Endodermal cell (in vitro differentiated cells): ENCODE measurements around the gene TDRD3. TPM values are rescaled to one million over a fixed set of nuclear protein-coding genes. Genes with fewer than 3 reads are reported as not detected.

ENCODE experiments used
- DNase-seq: peaks from one replicate; pipeline ENCODE4 v3.0.0-alpha.2; 2017
- H3K27ac ChIP-seq: 2 replicates; pipeline ENCODE4 v1.5.1; 2013; ENCODE audit warnings: mild to moderate bottlenecking, low read depth, low read length, moderate library complexity
- H3K27me3 ChIP-seq: 2 replicates; pipeline ENCODE4 v1.6.1; 2013; ENCODE audit warnings: mild to moderate bottlenecking, low read length, moderate library complexity; ENCODE audit not compliant: insufficient read depth, control insufficient read depth, poor library complexity, severe bottlenecking
- H3K36me3 ChIP-seq: 2 replicates; pipeline ENCODE4 v1.7.0; 2013; ENCODE audit warnings: mild to moderate bottlenecking, low read length, moderate library complexity; ENCODE audit not compliant: control insufficient read depth, insufficient read depth
- H3K4me1 ChIP-seq: one replicate; pipeline ENCODE4 v1.7.0; 2013; ENCODE audit warnings: low read length; ENCODE audit not compliant: control insufficient read depth, insufficient read depth
- H3K4me3 ChIP-seq: 2 replicates; pipeline ENCODE4 v1.5.1; 2013; ENCODE audit warnings: mild to moderate bottlenecking, low read length, moderate library complexity
- H3K9ac ChIP-seq: 2 replicates; pipeline ENCODE4 v1.6.1; 2013; ENCODE audit warnings: mild to moderate bottlenecking, low read length, moderate library complexity; ENCODE audit not compliant: poor library complexity, severe bottlenecking; ENCODE audit errors: extremely low read depth
- H3K9me3 ChIP-seq: 2 replicates; pipeline ENCODE4 v1.6.1; 2013; ENCODE audit warnings: mild to moderate bottlenecking, low read length, moderate library complexity; ENCODE audit not compliant: control insufficient read depth
- H3K27ac Mint-ChIP-seq: 2 replicates; pipeline ENCODE4 v1.8.0; 2020; ENCODE audit warnings: mixed read lengths
- H3K27me3 Mint-ChIP-seq: 2 replicates; pipeline ENCODE4 v1.8.0; 2021; ENCODE audit warnings: mild to moderate bottlenecking, mixed read lengths; ENCODE audit not compliant: insufficient read depth
- H3K36me3 Mint-ChIP-seq: 2 replicates; pipeline ENCODE4 v1.8.0; 2020; ENCODE audit warnings: low read depth, mixed read lengths
- H3K4me1 Mint-ChIP-seq: 2 replicates; pipeline ENCODE4 v1.8.0; 2020; ENCODE audit warnings: mixed read lengths
- H3K4me3 Mint-ChIP-seq: 2 replicates; pipeline ENCODE4 v1.8.0; 2020; ENCODE audit warnings: mild to moderate bottlenecking, moderate library complexity, mixed read lengths
- H3K9me3 Mint-ChIP-seq: 2 replicates; pipeline ENCODE4 v1.8.0; 2020; ENCODE audit warnings: mild to moderate bottlenecking, mixed read lengths
- CTCF ChIP-seq: fragments of 200-600 bp; sonication (generic); conservative IDR thresholded peaks from 2 replicates; pipeline ENCODE4 v1.5.0; 2021; ENCODE audit warnings: antibody characterized with exemption, mild to moderate bottlenecking
- WGBS, 2 experiments: methylation state at CpG; one replicate each; pipeline versions ENCODE4 v1.1.5 to v1.1.7; 2013; ENCODE audit warnings: missing lambda C conversion rate in 2 of 2, mixed read lengths in 1 of 2; ENCODE audit not compliant: insufficient coverage in 1 of 2, insufficient read length in 1 of 2; 5-methylcytosine and 5-hydroxymethylcytosine counted together
- total RNA-seq, 2 donors: library from RNA; stranded (reverse); fragmentation: NEBNext Ultra II Directional in 1 of 2; extraction: Animal tissue kit (Norgen Biotek cat#: 25700) in 1 of 2; gene quantifications; 2 replicates in 1 of 2; 3 replicates in 1 of 2; pipeline ENCODE4 v1.2.1, GENCODE V29; 2021

TDRD3 gene
- total RNA-seq, 2 donors from 2014 or later: 25.3 to 36.1 TPM

DNA sequence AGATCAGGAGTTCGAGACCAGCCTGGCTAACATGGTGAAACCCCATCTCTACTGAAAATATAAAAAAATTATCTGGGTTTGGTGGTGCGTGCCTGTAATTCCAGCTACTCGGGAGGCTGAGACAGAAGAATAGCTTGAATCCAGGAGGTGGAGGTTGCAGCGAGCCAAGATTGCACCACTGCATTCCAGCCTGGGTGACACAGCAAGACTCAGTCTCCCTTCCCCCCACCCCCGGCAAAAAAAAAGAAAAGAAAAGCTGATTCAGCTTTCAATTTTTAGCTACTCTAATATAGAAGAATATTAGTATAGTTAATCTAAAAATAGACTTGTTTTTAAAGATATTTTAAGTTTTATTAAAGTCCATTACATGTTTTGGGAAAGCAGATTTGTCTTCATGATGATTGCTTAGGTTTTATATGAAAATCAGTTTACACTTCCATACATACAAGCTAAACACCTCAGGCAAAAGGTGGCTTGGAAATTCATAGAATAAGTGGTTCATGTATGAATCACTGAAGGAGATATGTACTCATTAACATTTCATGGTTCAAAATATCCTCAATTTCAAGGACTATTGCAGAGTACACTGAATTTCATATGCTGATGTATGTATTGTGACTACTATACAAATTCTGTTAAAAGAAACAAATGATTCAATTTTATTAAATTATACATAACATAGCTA is 165.2 kb downstream of the TDRD3 start:
- no peak for DNase-seq
- H3K9me3 Mint-ChIP-seq: no peaks in the 10 kb centered on the region
- Histone ChIP-seq H3K4me1 (no peaks in the 10 kb centered on the region), H3K4me3 (no peak overlapping the region), H3K9ac (no peak overlapping the region), H3K27ac (no peak overlapping the region), H3K27me3 (no peaks in the 10 kb centered on the region), H3K9me3 (no peaks in the 10 kb centered on the region), H3K36me3 (no peaks in the 10 kb centered on the region)
- H3K4me3 Mint-ChIP-seq: no peak overlapping the region
- WGBS, 2 experiments: 100% methylated on average over 4 of the region's 5 CpGs; no CpG with 5 or more reads in 1 of the 2 experiments
- H3K36me3 Mint-ChIP-seq: no peaks in the 10 kb centered on the region
- no peak overlapping the region for H3K27ac Mint-ChIP-seq
- TF ChIP-seq CTCF: no peak
- H3K4me1 Mint-ChIP-seq: no peaks in the 10 kb centered on the region
- no peaks in the 10 kb centered on the region for H3K27me3 Mint-ChIP-seq

DNA sequence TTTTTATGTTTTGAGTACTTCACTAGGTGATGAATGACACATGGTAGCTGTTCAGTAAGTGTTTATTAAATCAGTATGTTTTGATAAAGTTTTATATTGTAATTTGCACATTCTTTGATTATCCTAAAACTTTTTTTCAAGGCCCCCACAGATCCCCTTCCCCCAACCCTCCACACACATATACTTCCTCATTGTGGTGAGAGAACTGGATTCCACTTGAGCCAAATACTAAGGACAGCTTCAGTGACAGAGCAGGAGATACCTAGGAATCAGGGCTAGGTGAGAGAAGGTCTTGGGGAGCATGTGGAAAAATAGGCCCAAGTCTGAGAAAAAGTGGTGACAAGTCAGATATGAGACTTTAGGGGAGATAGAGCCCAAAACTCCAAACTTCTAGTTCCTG is 174.6 kb downstream of the TDRD3 start:
- peaks cover 12% of the 10 kb centered on the region for H3K36me3 ChIP-seq
- no peak overlapping the region for H3K9ac ChIP-seq
- Mint-ChIP-seq H3K27me3 (no peaks in the 10 kb centered on the region), H3K27ac (no peak overlapping the region), H3K36me3 (peaks cover 27% of the 10 kb centered on the region), H3K4me1 (peaks cover 21% of the 10 kb centered on the region), H3K9me3 (peaks cover 5% of the 10 kb centered on the region), H3K4me3 (no peak overlapping the region)
- H3K27ac ChIP-seq: peak overlapping the region; percentile 84
- H3K4me3 ChIP-seq: no peak overlapping the region
- no peak for TF ChIP-seq CTCF
- peaks cover 6% of the 10 kb centered on the region for H3K4me1 ChIP-seq
- DNase-seq: no peak
- no peaks in the 10 kb centered on the region for H3K27me3 ChIP-seq
- no peaks in the 10 kb centered on the region for H3K9me3 ChIP-seq

DNA sequence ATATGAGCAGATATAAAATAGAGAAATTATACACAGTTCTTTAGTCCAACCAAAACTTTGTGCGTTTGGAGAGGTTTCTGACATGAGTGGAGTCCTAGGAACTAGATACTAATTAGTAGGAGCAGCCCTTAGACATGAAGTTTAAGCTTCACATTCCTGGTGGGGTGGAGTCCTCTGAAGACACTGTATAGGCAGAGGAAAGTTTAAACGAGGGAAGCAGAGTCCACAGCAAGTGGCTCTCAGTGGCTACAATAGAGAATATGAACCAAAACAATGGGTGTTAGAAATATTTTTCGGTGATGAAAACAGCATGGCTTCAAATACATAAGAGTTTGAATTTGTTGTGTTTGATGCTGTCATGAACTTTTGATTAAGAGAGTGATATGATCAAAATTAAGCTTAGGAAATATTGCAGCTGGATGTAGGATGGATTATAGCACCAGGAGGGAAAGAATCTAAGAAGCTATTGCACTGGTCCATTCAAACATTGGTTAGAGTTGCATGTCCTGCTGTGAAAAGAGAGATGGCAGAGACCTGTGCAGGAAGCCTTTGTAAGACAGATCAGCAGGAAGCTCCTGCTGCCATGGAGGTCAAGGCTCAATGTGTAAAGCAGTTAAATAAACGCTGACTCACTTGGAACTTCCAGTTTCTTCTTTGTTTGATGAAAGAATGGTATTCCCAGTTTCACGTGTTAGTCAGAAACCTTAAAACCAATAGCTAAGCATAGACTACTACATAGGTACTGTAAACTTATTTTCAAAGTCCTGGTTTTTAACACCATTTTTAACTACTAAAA is 175.2 kb downstream of the TDRD3 start:
- TF ChIP-seq CTCF: no peak
- peaks cover 12% of the 10 kb centered on the region for H3K36me3 ChIP-seq
- H3K27me3 ChIP-seq: no peaks in the 10 kb centered on the region
- H3K4me3 ChIP-seq: peak overlapping the region; percentile 43
- Mint-ChIP-seq H3K4me1 (peaks cover 21% of the 10 kb centered on the region), H3K9me3 (peaks cover 5% of the 10 kb centered on the region), H3K36me3 (peaks cover 27% of the 10 kb centered on the region), H3K27ac (peak overlapping the region; percentile 81), H3K27me3 (no peaks in the 10 kb centered on the region), H3K4me3 (no peak overlapping the region)
- H3K4me1 ChIP-seq: peaks cover 6% of the 10 kb centered on the region
- 30 to 49% methylated on average over 4 to 5 of the region's 5 CpGs for WGBS, 2 experiments
- no peaks in the 10 kb centered on the region for H3K9me3 ChIP-seq
- peak; percentile 63 for DNase-seq
- H3K9ac ChIP-seq: no peak overlapping the region
- H3K27ac ChIP-seq: peak overlapping the region; percentile 84
